GM12878 (cell line): Measurements from ENCODE around the gene CAMK2B. TPM values are rescaled to one million over a fixed set of nuclear protein-coding genes. Genes with fewer than 3 reads are reported as not detected.

Source experiments
- ATAC-seq: fragments of 200-7000 bp; cut with Tn5 transposase; 3 replicates; pipeline ENCODE4 v1.9.1; 2020; ENCODE audit warnings: mild to moderate bottlenecking, moderate library complexity
- BruUV-seq: library from RNA; stranded (reverse); fragments of 400-500 nt; replicated peaks from 2 replicates; lab custom pipeline; 2021; lab: Mats Ljungman, UMichigan
- CTCF ChIA-PET: fragments of 300-600 bp; sonication (Branson Sonifier 250); formaldehyde crosslinking; extraction: SDS; loops from one replicate; lab custom pipeline; 2021; ENCODE audit warnings: inconsistent platforms; lab: Yijun Ruan, JAX
- POLR2A ChIA-PET: fragments of 350-600 bp; formaldehyde crosslinking; extraction: SDS; loops from one replicate; lab custom pipeline; 2021; ENCODE audit warnings: inconsistent platforms; lab: Charles Lee
- RAD21 ChIA-PET: fragments of 300-600 bp; sonication (Branson Sonifier 250); formaldehyde crosslinking; loops from one replicate; lab custom pipeline; 2023; ENCODE audit warnings: antibody characterized with exemption; ENCODE audit not compliant: unreplicated experiment; lab: Charles Lee
- SMC1A ChIA-PET: fragments of 300-600 bp; sonication (Branson Sonifier 250); formaldehyde crosslinking; loops from one replicate; lab custom pipeline; 2023; ENCODE audit not compliant: unreplicated experiment, uncharacterized antibody; lab: Charles Lee
- DNase-seq: peaks from one replicate; pipeline ENCODE4 v3.0.0-alpha.2; 2011; ENCODE audit warnings: low read depth, low spot score
- FAIRE-seq: peaks from 3 replicates; lab custom pipeline; 2011; peaks lifted over from hg19 to GRCh38; lab: Jason Lieb, UNC
- H2AFZ ChIP-seq: 2 replicates; pipeline ENCODE4 v1.6.0; 2011; ENCODE audit warnings: low read depth, low read length, control low read depth; ENCODE audit not compliant: control insufficient read depth
- H3K27ac ChIP-seq: 2 replicates; pipeline ENCODE4 v1.5.1; 2011; ENCODE audit warnings: control low read depth; ENCODE audit not compliant: control insufficient read depth, insufficient read depth
- H3K27me3 ChIP-seq, 2 experiments: replicated peaks in 1 of 2; 2 replicates each; pipeline versions ENCODE4 v1.6.0 to v1.6.1; 2011; ENCODE audit warnings: low read length in 1 of 2; ENCODE audit not compliant: control insufficient read depth in 2 of 2, insufficient read depth in 2 of 2
- H3K36me3 ChIP-seq, 2 experiments: 2 replicates each; pipeline ENCODE4 v1.5.1; 2011; ENCODE audit warnings: low read length in 1 of 2; ENCODE audit not compliant: control insufficient read depth in 2 of 2, insufficient read depth in 2 of 2
- H3K4me1 ChIP-seq: 2 replicates; pipeline ENCODE4 v1.6.1; 2011; ENCODE audit warnings: mild to moderate bottlenecking, low read length, moderate library complexity, mixed read lengths; ENCODE audit not compliant: control insufficient read depth, insufficient read depth
- H3K4me2 ChIP-seq: 2 replicates; pipeline ENCODE4 v1.6.0; 2011; ENCODE audit warnings: control low read depth; ENCODE audit not compliant: control insufficient read depth, insufficient read depth
- H3K4me3 ChIP-seq: fragments of 200-600 bp; sonication (generic); 2 replicates; pipeline ENCODE4 v1.5.1; 2016
- H3K79me2 ChIP-seq: 2 replicates; pipeline ENCODE4 v1.6.0; 2011; ENCODE audit warnings: low read length; ENCODE audit not compliant: control insufficient read depth, insufficient read depth
- H3K9ac ChIP-seq: 2 replicates; pipeline ENCODE4 v1.8.0; 2011; ENCODE audit warnings: low read length, control low read depth, mixed read lengths; ENCODE audit not compliant: control insufficient read depth, insufficient read depth
- H3K9me3 ChIP-seq: replicated peaks from 3 replicates; pipeline ENCODE4 v1.5.1; 2011; ENCODE audit warnings: mild to moderate bottlenecking, low read length; ENCODE audit not compliant: control insufficient read depth, insufficient read depth
- H4K20me1 ChIP-seq: 2 replicates; pipeline ENCODE4 v1.6.0; 2011; ENCODE audit not compliant: control insufficient read depth, insufficient read depth
- BCLAF1 ChIP-seq: fragments of 450-650 bp; IDR thresholded peaks from 2 replicates; pipeline ENCODE4 v1.6.1; 2017; ENCODE audit warnings: antibody characterized with exemption, mild to moderate bottlenecking, moderate library complexity
- CHD1 ChIP-seq: IDR thresholded peaks from 2 replicates; pipeline ENCODE4 v1.6.1; 2012; ENCODE audit warnings: low read depth, low read length, improper control_type of control experiment
- CREB1 ChIP-seq: IDR thresholded peaks from 2 replicates; pipeline ENCODE4 v1.6.1; 2012; ENCODE audit warnings: low read depth, mild to moderate bottlenecking, inconsistent platforms
- EGR1 ChIP-seq, 2 experiments: IDR thresholded peaks; 1 replicate in 1 of 2; 2 replicates in 1 of 2; pipeline ENCODE4 v1.6.1; 2011 to 2012; ENCODE audit warnings: low read depth in 2 of 2, low read length in 2 of 2, borderline replicate concordance in 1 of 2, mild to moderate bottlenecking in 1 of 2, moderate library complexity in 1 of 2
- IRF3 ChIP-seq: fragments of 450-650 bp; IDR thresholded peaks from 2 replicates; pipeline ENCODE4 v1.6.1; 2014; ENCODE audit warnings: mild to moderate bottlenecking
- MYC ChIP-seq: IDR thresholded peaks from 2 replicates; pipeline ENCODE4 v1.6.1; 2011; ENCODE audit warnings: mild to moderate bottlenecking, low read length, moderate library complexity, inconsistent platforms; ENCODE audit not compliant: insufficient read depth, insufficient replicate concordance, insufficient read length, severe bottlenecking
- NFXL1 ChIP-seq: fragments of 450-650 bp; IDR thresholded peaks from 2 replicates; pipeline ENCODE4 v1.6.1; 2017; ENCODE audit warnings: antibody characterized with exemption, mild to moderate bottlenecking, borderline replicate concordance
- NR2C2 ChIP-seq: IDR thresholded peaks from 2 replicates; pipeline ENCODE4 v1.6.1; 2011; ENCODE audit warnings: borderline replicate concordance, low read depth; ENCODE audit not compliant: control insufficient read depth, insufficient read length
- NRF1 ChIP-seq: conservative IDR thresholded peaks from 2 replicates; pipeline ENCODE4 v1.6.1; 2011; ENCODE audit warnings: mild to moderate bottlenecking, low read depth, low read length, improper control_type of control experiment
- RUNX3 ChIP-seq: IDR thresholded peaks from 2 replicates; pipeline ENCODE4 v1.6.1; 2012; ENCODE audit warnings: low read length, inconsistent platforms
- STAT3 ChIP-seq: IDR thresholded peaks from 2 replicates; pipeline ENCODE4 v1.6.1; 2011; ENCODE audit warnings: low read depth, low read length, improper control_type of control experiment
- ZBED1 ChIP-seq: IDR thresholded peaks from 2 replicates; pipeline ENCODE4 v1.6.1; 2016; ENCODE audit warnings: borderline replicate concordance
- ZBTB40 ChIP-seq: fragments of 450-650 bp; IDR thresholded peaks from 2 replicates; pipeline ENCODE4 v1.6.1; 2016; ENCODE audit warnings: mild to moderate bottlenecking, moderate library complexity, borderline replicate concordance
- ZZZ3 ChIP-seq: IDR thresholded peaks from 2 replicates; pipeline ENCODE4 v1.6.1; 2011; ENCODE audit warnings: low read depth; ENCODE audit not compliant: control insufficient read depth, insufficient read length
- WGBS: methylation state at CpG from one replicate; pipeline ENCODE4 v1.1.6; 2016; ENCODE audit warnings: low lambda C conversion rate; ENCODE audit not compliant: insufficient replicate concordance, insufficient coverage; ENCODE audit errors: missing lambda C conversion rate; 5-methylcytosine and 5-hydroxymethylcytosine counted together
- in situ Hi-C: fragments of 300-500 bp; cut with MboI; formaldehyde crosslinking; loops from 9 replicates; pipeline ENCODE4 v1.14.3; 2018; ENCODE audit warnings: mixed read lengths
- intact Hi-C: fragments of 100-400 bp; cut with micrococcal nuclease; formaldehyde crosslinking; loops from one replicate; pipeline ENCODE4 v1.14.2; 2022; ENCODE audit not compliant: unreplicated experiment
- polyA plus RNA-seq, 11 experiments: library from polyadenylated mRNA; depleted of rRNA in 4 of 11; unstranded in 6 of 11; stranded (reverse) in 5 of 11; fragments of >200 nt; fragmentation: Nextera tagmentation in 4 of 11; fragmentation: Illumina TruSeq in 1 of 11; extraction: Ambion mirVana in 4 of 11; extraction: Trizol in 1 of 11; gene quantifications; 1 replicate in 1 of 11; 2 replicates in 10 of 11; pipeline versions ENCODE4 v1.2.1 to v1.2.3, GENCODE V29; 2011 to 2016; ENCODE audit warnings: inconsistent platforms in 2 of 11, missing spikeins in 2 of 11, low read depth in 1 of 11
- total RNA-seq, 4 experiments: library from RNA; depleted of rRNA in 3 of 4; stranded (reverse); fragments of >200 nt in 3 of 4; fragmentation: Illumina TruSeq in 1 of 4; extraction: Trizol in 1 of 4; gene quantifications; 2 replicates each; pipeline versions ENCODE4 v1.2.1 to v1.2.3, GENCODE V29; 2013 to 2021

The CAMK2B gene
- total and polyA plus RNA-seq, 10 of the 15 experiments (the other 5 are each of a cell fraction or from before 2014, with no cell fraction given), result 0.06 to 0.23 (median 0.11) TPM; not detected in 5

- in situ Hi-C loops, result no loop called here
- TF ChIP-seq BCLAF1 (no peak), NFXL1 (no peak), IRF3 (no peak), STAT3 (no peak), NR2C2 (no peak), CREB1 (no peak), ZBTB40 (no peak), RUNX3 (no peak), MYC (no peak), ZBED1 (no peak), ZZZ3 (no peak), NRF1 (no peak), CHD1 (no peak), EGR1 (IDR thresholded peaks at IDR 0.05; ENCODE audit: borderline replicate concordance in 1 of 2, low read depth in 2 of 2, low read length in 2 of 2) (no peak)
- TF ChIP-seq, all 136 proteins: peak for 0
- no peaks in the 10 kb centered on the region for H3K27me3 ChIP-seq
- H3K4me3 ChIP-seq, result no peak overlapping the region
- ChIA-PET POLR2A (no interaction called here), CTCF (interaction anchor here (1.3 kb wide), 1 partner anchor 22 kb away, joined by 3 read pairs; no protein-coding TSS in a partner anchor), SMC1A (no interaction called here), RAD21 (interaction anchor here (0.9 kb wide), 1 partner anchor 39 kb away, joined by 3 read pairs; no protein-coding TSS in a partner anchor)
- H3K9ac ChIP-seq, result no peak overlapping the region
- WGBS, result 66% methylated on average over 26 of the region's 26 CpGs
- H3K27ac ChIP-seq, result no peak overlapping the region
- H3K4me1 ChIP-seq, result peaks cover 6% of the 10 kb centered on the region
- H3K36me3 ChIP-seq, result peaks cover 0 to 3% of the 10 kb centered on the region in 2 experiments; a peak in 2 of 4 replicates
- H2AFZ ChIP-seq, result no peak overlapping the region
- DNase-seq, result no peak
- no peak overlapping the region for H3K4me2 ChIP-seq
- H3K9me3 ChIP-seq, result no peaks in the 10 kb centered on the region
- no peaks in the 10 kb centered on the region for H3K79me2 ChIP-seq
- no TSS peak for BruUV-seq
- intact Hi-C loops, result no loop called here
- no peak for FAIRE-seq
- no peaks in the 10 kb centered on the region; the same call in 1 of the 2 replicates for H4K20me1 ChIP-seq
- ATAC-seq, result no peak; the same call in 2 of the 3 replicates
These were observed 106.8 kb downstream of the CAMK2B start for GRCh38 chr7:44218418-44219201.
